Astrocyte of the cerebellum (primary cell): ENCODE data around the gene GPR17.

Experiments used
- DNase-seq: peaks from one replicate; pipeline ENCODE4 v3.0.0-alpha.2; 2011; ENCODE audit warnings: low read depth
- H3K4me3 ChIP-seq: 2 replicates; pipeline ENCODE4 v1.5.1; 2011; ENCODE audit warnings: mild to moderate bottlenecking, low read depth, low read length, moderate library complexity
- CTCF ChIP-seq: IDR thresholded peaks from 2 replicates; pipeline ENCODE4 v1.5.1; 2012; ENCODE audit warnings: low read length, low read depth, moderate library complexity, mild to moderate bottlenecking; ENCODE audit errors: missing control alignments
- in situ Hi-C: cut with HindIII; loops from 2 replicates; pipeline ENCODE4 v1.10.0; 2017; ENCODE audit warnings: low sequenced_read_pairs

The GPR17 gene

GRCh38 chr2:127645395-127646291 is at the start of gene GPR17:
GPR17 (plus strand) TSS chr2:127646153; CDS start chr2:127650736, 4,583 bp downstream.
- H3K4me3 ChIP-seq: no peak within 1 kb of the TSS
- DNase-seq: no peak
- in situ Hi-C loops: no loop called here
- no peak for TF ChIP-seq CTCF

- H3K4me3 ChIP-seq: no peak overlapping the region
- no peak for TF ChIP-seq CTCF
- no peak for DNase-seq
- in situ Hi-C loops: no loop called here
Observed at GRCh38 chr2:127596311-127597045, 49.5 kb upstream of the GPR17 start.

- no peak for DNase-seq
- H3K4me3 ChIP-seq: no peak overlapping the region
- no peak for TF ChIP-seq CTCF
- in situ Hi-C loops: no loop called here
Observed at GRCh38 chr2:127597046-127597983, 48.6 kb upstream of the GPR17 start.

GRCh38 chr2:127597984-127598380 is 48.0 kb upstream of the GPR17 start:
- DNase-seq: no peak
- no peak for TF ChIP-seq CTCF
- H3K4me3 ChIP-seq: no peak overlapping the region
- in situ Hi-C loops: no loop called here

- in situ Hi-C loops: no loop called here
- H3K4me3 ChIP-seq: no peak overlapping the region
- TF ChIP-seq CTCF: no peak
- no peak for DNase-seq
Observed at GRCh38 chr2:127598711-127599110, 47.2 kb upstream of the GPR17 start.

GRCh38 chr2:127599211-127599610 is 46.7 kb upstream of the GPR17 start:
- in situ Hi-C loops: no loop called here
- no peak for TF ChIP-seq CTCF
- no peak for DNase-seq
- H3K4me3 ChIP-seq: no peak overlapping the region
